SJSA1 (cell line): ENCODE data around the gene SYK. TPM values are rescaled to one million over a fixed set of nuclear protein-coding genes. Genes with fewer than 3 reads are reported as not detected.
"Not testable (repeated sequence)": the region's sequence is repeated elsewhere in the genome, so short reads cannot be mapped to it uniquely, and the experiment has no call there.

ENCODE experiments used
- DNase-seq, 2 experiments: peaks; one replicate each; pipeline ENCODE4 v3.0.0-alpha.2; 2015 to 2020; ENCODE audit warnings: low spot score in 2 of 2, low read depth in 1 of 2
- H3K27ac ChIP-seq: fragments of 250-450 bp; sonication (Bioruptor Pico); 2 replicates; pipeline ENCODE4 v1.5.1; 2020; ENCODE audit warnings: mild to moderate bottlenecking, moderate library complexity
- H3K27me3 ChIP-seq: fragments of 250-450 bp; sonication (Bioruptor Pico); replicated peaks from 2 replicates; pipeline ENCODE4 v1.5.1; 2020; ENCODE audit warnings: mild to moderate bottlenecking, moderate library complexity
- H3K36me3 ChIP-seq: fragments of 250-450 bp; sonication (Bioruptor Pico); 2 replicates; pipeline ENCODE4 v1.5.1; 2020; ENCODE audit warnings: mild to moderate bottlenecking
- H3K4me1 ChIP-seq: fragments of 250-450 bp; sonication (Bioruptor Pico); replicated peaks from 2 replicates; pipeline ENCODE4 v1.6.1; 2021; ENCODE audit warnings: mild to moderate bottlenecking
- H3K4me3 ChIP-seq: fragments of 250-450 bp; sonication (Bioruptor Pico); 2 replicates; pipeline ENCODE4 v1.5.1; 2020; ENCODE audit warnings: mild to moderate bottlenecking
- H3K9me3 ChIP-seq: fragments of 250-450 bp; sonication (Bioruptor Pico); replicated peaks from 2 replicates; pipeline ENCODE4 v1.5.1; 2020; ENCODE audit warnings: mild to moderate bottlenecking
- total RNA-seq: library from RNA; depleted of rRNA; stranded (reverse); fragments of >200 nt; shearing (Covaris generic); gene quantifications from 2 replicates; pipeline ENCODE4 v1.2.3, GENCODE V29; 2014

The SYK gene
- total RNA-seq, 1 experiment from 2014 or later, result not detected

DNA sequence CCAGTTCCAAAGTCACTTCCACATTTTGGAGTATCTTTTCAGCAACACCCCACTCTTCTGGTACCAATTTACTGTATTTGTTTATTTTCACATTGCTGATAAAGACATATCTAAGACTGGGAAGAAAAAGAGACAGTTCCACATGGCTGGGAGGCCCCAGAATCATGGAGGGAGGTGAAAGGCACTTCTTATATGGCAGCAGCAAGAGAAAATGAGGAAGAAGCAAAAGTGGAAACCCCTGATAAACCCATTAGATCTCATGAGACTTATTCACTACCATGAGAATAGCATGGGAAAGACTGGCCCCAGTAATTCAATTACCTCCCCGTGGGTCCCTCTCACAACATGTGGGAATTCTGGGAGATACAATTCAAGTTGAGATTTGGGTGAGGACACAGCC lies 19.6 kb downstream of the SYK start:
- H3K9me3 ChIP-seq, H3K36me3 ChIP-seq, H3K4me1 ChIP-seq, H3K27me3 ChIP-seq, H3K27ac ChIP-seq, DNase-seq, H3K4me3 ChIP-seq: not testable (repeated sequence)

DNA sequence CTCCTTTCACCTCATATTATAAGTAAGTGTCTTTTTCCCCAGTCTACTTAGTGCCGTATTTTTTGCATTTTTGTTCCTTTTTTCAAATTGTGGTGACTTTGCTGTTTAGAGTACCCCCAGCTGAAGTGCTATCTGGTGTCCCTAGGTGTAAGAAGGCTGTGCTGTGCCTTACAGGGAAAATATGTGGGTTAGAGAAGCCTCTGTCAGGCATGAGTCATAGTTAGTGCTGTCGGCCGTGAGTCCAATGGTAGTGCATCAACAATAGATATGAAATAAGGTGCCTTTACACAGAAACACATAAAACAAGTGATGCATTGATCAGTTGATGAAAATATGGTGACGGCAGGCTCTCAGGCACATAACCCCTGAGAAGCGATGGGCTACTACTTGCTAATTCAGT lies 20.1 kb downstream of the SYK start:
- H3K36me3 ChIP-seq, result no peaks in the 10 kb centered on the region
- no peaks in the 10 kb centered on the region for H3K4me1 ChIP-seq
- no peaks in the 10 kb centered on the region for H3K27me3 ChIP-seq
- H3K9me3 ChIP-seq, result no peaks in the 10 kb centered on the region
- no peak overlapping the region for H3K27ac ChIP-seq
- no peak for DNase-seq
- H3K4me3 ChIP-seq, result no peak overlapping the region

DNA sequence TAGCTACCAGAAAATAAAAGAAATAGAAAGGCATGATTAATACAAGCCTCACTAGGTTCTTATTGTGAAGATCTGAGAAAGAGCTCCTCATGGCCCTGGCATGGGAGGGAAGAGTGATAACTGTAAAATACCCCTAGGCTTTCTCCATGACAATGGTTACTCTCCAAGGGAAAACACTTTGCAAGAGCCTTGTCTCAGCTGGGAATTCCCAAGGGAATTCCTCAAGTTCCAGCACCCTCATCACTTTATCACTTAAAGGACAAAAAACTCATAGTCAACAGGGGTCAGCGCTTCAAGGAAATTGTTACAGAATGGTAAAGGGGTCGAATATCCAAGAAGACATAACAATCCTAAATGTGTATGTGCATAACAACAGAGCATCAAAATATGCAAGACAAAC lies 21.2 kb downstream of the SYK start:
- no peaks in the 10 kb centered on the region for H3K9me3 ChIP-seq
- H3K36me3 ChIP-seq, result no peaks in the 10 kb centered on the region
- H3K27me3 ChIP-seq, result no peaks in the 10 kb centered on the region
- H3K27ac ChIP-seq, result no peak overlapping the region
- no peak overlapping the region for H3K4me3 ChIP-seq
- H3K4me1 ChIP-seq, result no peaks in the 10 kb centered on the region
- DNase-seq, result no peak

DNA sequence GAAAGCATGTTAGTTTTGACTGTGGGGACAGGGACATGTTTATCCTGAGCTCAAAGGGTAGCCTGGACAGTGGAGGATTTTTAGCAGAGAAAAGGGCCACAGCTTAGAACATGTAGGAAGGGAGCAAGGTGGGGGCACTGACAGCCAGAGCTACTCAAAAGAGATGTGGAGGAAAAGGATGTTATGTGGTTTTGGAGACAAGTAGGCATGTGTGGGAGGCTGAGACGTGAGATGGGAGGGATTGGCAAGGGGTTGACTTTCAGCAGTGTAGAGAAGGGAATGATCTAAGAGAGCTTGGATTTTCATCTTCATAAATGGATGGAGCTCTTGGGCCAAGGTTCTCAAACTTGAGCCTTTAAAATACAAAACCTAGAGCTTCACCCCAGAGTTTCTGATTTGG lies 24.0 kb downstream of the SYK start:
- DNase-seq, result no peak
- H3K4me3 ChIP-seq, result no peak overlapping the region
- no peaks in the 10 kb centered on the region for H3K4me1 ChIP-seq
- H3K36me3 ChIP-seq, result no peaks in the 10 kb centered on the region
- no peak overlapping the region for H3K27ac ChIP-seq
- H3K9me3 ChIP-seq, result no peaks in the 10 kb centered on the region
- H3K27me3 ChIP-seq, result no peaks in the 10 kb centered on the region

DNA sequence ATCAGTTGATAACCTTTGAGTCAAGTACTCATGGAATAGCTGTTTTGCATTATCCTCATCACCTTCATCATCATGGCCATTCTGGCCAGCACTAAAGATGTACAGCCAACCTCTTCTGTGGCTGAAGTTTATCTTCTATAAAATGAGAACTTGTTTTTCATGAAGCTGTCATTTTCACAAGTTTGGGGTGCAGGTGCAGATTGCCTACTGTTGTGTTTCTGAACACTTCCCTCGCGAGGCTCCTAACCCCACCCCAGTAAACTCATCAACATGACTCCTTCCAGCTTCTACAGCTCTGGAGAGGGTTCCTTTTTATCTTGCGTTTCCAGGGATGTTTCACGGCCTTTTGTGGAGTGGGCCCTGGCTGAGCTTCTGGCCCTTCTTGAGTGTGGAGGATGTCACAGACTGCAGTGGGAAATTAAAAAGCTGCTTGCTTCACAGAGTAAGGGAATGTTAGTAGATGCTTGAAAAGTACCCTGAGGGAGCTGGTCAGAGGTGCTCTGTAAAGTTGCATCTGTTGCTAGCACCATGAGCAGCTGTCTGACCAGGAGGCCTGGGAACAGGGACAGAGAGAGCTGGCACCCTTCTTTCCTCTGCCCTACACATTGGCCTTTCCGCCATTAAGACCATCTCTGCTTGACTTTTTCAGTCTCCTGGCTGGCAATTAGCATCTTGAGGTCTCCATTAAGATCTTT lies 24.9 kb downstream of the SYK start:
- Histone ChIP-seq H3K36me3 (no peaks in the 10 kb centered on the region), H3K27ac (no peak overlapping the region), H3K27me3 (no peaks in the 10 kb centered on the region), H3K9me3 (no peaks in the 10 kb centered on the region), H3K4me1 (no peaks in the 10 kb centered on the region), H3K4me3 (no peak overlapping the region)
- DNase-seq, result no peak

DNA sequence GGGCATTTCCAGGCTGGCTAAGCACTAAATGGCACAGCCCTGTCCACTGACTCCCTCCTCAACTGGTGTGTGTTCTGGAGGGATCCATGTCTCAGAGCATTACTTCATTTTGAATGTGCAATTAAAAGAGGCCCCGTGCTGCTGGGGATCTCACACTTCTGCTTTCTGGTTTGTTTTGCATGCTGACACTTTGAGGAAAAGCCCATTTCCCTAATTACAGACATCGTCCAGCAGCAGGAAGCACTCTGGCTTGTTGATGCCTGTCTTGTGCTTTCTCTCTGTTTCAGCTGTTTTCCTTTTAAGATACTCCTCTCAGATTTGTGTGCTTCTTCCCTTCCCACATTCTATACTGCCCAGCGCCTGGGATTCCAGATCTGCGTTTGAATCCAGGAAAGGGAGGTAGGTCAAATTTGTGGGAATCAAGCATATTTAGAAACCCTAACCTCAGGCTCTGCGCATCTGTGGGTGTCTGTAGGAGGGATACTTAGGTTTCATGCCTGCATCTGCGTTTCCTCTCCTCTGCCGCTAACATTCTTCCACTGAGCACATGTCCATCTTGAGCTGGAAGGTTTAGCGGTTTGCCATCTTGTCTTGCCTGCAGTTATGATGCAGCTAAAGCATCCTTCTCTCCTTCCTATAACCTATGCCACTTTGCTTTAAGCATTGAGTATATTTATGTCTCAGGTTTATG lies 25.7 kb downstream of the SYK start:
- DNase-seq, result no peak
- Histone ChIP-seq H3K4me1 (no peaks in the 10 kb centered on the region), H3K4me3 (no peak overlapping the region), H3K27ac (no peak overlapping the region), H3K9me3 (no peaks in the 10 kb centered on the region), H3K36me3 (no peaks in the 10 kb centered on the region), H3K27me3 (no peaks in the 10 kb centered on the region)

DNA sequence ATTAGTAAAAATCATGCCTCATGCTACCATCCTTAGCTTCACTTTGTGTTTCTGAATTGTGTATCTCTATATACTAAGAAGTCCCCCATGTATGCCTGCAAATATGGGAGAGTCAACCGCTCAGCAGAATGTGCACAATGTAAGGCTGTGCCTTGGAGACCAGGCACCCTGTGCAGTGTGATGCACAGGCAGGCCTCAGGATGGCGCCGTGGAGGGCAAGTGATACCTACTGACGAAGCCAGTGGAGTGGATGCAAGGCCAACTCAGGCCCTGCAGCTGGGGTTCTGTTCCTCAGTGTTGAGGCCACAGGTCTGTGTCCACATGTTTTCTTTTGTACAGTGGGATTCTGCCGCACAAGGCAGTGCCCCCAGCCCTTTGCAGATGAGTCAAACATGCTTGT lies 28.4 kb downstream of the SYK start:
- H3K27ac ChIP-seq, result no peak overlapping the region

DNA sequence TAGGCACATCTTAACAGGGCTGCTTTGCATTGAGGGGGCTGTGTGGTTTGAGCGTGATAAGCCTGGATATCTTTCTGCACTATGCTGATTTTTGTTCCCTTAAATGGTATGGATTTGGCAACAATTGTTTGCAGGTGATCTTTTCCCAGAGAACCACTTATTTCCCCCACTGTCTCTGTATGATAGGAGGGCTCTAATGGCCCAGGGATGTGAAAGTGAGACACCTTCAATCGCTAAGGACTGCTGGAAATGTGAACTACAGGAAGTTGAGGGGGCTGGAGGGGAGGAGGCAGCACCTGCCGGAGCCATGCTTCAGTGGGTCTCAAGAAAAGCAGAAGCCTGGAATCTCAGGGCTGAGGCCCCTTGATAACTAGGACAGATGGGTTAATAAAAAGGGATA lies 29.4 kb downstream of the SYK start:
- no peak overlapping the region for H3K4me3 ChIP-seq
- H3K9me3 ChIP-seq, result no peaks in the 10 kb centered on the region
- no peaks in the 10 kb centered on the region for H3K27me3 ChIP-seq
- H3K27ac ChIP-seq, result no peak overlapping the region
- H3K4me1 ChIP-seq, result no peaks in the 10 kb centered on the region
- DNase-seq, result no peak
- H3K36me3 ChIP-seq, result no peaks in the 10 kb centered on the region

More for the DNA sequence above, 28.4 kb downstream of the SYK start:
- Histone ChIP-seq H3K27me3 (no peaks in the 10 kb centered on the region), H3K4me3 (no peak overlapping the region), H3K9me3 (no peaks in the 10 kb centered on the region), H3K4me1 (no peaks in the 10 kb centered on the region), H3K36me3 (no peaks in the 10 kb centered on the region)
- no peak for DNase-seq

DNA sequence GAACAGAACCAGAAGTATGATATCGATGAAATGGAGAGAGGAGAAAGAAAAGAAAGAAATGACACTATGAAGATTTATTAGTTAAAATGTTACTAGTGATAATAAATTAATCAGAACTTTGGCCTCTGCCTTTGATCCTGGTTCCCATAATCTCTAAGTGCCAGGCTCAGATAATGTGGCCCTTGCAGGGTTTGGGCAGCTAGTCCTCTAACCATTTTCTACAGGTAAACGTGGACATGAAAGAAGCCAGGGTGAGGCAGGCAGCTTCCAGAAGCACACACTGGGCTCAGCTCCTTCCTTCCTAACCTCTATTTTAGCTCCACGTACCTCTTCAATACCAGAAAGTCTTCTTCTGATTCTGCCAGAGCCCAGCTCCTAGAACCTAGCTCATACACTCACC lies 30.6 kb downstream of the SYK start:
- no peak overlapping the region for H3K4me3 ChIP-seq
- no peaks in the 10 kb centered on the region for H3K27me3 ChIP-seq
- H3K4me1 ChIP-seq, result no peaks in the 10 kb centered on the region

DNA sequence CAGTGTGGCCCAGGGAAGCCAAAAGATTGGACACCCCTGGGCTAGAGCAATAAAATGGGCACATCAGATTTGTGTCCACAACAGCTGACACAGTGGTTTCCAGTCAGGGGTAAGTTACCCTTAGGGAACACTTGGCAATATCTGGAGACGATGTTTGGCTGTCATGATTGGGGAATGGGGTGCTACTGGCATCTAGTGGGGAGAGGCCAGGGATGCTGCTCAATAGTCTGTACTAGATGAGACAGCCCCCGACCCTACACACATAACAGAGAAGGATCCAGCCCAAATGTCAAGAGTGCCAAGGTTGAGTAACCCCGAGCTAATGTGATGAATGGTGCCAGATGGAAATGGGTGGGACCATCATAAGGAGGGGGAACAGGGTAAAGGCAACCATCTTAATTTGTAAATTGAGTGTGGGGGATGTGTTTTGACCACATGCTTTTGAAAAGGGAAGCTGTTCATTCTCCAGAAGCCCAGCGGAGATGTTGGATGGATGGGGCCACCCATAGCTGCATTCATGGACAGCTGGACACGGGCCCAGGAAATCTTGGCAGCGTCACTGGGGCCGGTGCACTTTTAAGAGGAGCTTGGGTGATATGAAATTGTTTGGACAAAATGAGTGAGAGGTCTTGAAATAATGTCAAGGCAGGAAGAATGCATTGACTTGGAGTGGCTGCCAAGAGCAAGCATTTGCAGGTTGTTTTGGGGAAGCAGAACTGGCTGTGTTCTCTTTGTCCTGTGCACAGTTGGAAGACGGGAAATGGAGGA lies 33.4 kb downstream of the SYK start:
- H3K27me3 ChIP-seq, result no peaks in the 10 kb centered on the region
- no peaks in the 10 kb centered on the region for H3K9me3 ChIP-seq
- H3K4me3 ChIP-seq, result no peak overlapping the region
- no peaks in the 10 kb centered on the region for H3K36me3 ChIP-seq
- no peak for DNase-seq
- H3K27ac ChIP-seq, result no peak overlapping the region
- no peaks in the 10 kb centered on the region for H3K4me1 ChIP-seq

More for the DNA sequence above, 30.6 kb downstream of the SYK start:
- Histone ChIP-seq H3K27ac (no peak overlapping the region), H3K36me3 (no peaks in the 10 kb centered on the region), H3K9me3 (no peaks in the 10 kb centered on the region)
- DNase-seq, result no peak

DNA sequence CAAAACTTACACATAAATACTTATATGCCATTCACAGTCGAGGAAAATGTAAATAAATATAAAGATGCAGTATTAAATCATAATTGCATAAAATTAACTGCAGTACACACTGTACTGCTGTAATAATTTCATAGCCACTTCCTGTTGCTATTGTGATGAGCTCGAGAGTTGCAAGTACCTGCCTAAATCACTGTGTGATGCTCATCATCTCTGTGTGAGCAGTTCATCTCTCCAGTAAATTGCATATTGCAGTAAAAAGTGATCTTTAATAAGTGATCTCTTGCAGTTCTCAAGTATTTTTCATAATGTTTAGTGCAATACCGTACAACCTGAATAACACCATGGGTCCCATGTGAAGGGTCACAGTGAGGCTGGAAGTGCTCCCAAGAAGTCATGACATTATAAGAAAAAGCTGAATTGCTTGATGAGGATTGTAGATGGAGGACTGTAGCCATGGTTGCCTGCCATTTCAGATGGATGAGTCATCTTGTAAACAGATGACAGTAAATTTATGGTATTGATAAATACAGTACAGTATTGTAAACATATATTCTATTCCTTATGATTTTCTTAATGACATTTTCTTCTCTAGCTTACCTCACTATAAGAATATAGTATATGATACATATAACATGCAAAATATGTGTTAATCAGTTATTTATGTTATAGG lies 34.9 kb downstream of the SYK start:
- no peaks in the 10 kb centered on the region for H3K36me3 ChIP-seq

DNA sequence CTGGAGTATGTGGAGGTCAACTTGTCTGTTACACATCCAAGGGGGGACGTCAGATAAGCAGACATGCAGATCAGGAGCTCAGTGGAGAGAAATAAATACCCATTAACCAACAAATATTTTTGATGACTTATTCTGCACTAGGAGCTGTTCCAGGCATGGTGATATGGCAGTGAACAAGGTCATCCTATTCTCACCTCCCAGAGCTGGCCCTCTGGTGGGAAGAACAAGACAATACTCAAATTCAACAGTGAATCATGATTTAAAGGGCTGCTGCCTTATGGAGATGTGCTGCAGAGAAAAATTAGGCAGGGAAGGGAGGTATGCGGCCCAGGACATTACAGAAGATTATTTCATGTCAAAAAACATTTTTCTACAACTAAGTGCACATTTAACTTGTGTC lies 36.5 kb downstream of the SYK start:
- H3K4me3 ChIP-seq, result no peak overlapping the region

More for the DNA sequence above, 34.9 kb downstream of the SYK start:
- peaks cover 3% of the 10 kb centered on the region; the same call in 1 of the 2 replicates for H3K9me3 ChIP-seq
- no peaks in the 10 kb centered on the region for H3K27me3 ChIP-seq
- no peak for DNase-seq
- no peaks in the 10 kb centered on the region; the same call in 1 of the 2 replicates for H3K4me1 ChIP-seq
- no peak overlapping the region for H3K4me3 ChIP-seq
- H3K27ac ChIP-seq, result no peak overlapping the region

DNA sequence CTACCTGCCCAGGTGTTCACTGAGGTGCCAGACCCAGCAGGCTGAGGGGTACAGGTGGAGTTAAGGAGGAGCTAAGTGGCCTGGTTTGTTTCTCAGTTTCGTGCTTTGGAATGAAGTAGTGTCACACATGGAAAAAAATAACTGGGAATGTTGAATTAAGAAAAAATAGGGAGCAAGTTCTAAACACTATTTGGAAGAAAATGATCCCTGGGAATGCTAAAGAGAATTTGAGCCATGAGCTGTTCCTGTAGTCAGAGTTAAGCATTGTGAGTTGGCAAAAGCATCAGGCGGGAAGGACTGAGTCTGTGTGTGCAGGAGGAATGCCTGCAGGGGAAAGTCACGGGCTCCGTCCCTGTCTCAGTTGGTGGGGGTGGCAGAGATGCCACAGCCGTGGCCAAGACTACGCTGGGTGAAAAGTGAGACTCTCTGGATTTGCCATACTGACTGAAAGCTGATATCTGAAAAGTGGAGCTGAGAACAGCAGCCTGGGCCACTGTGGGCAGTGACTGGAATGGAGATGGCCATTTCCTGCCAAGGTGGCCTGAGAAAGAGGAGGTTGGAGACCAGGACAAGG lies 37.0 kb downstream of the SYK start:
- DNase-seq, result no peak
- no peaks in the 10 kb centered on the region for H3K36me3 ChIP-seq
- peaks cover 3% of the 10 kb centered on the region; the same call in 1 of the 2 replicates for H3K9me3 ChIP-seq

More for the DNA sequence above, 36.5 kb downstream of the SYK start:
- Histone ChIP-seq H3K27ac (no peak overlapping the region), H3K27me3 (no peaks in the 10 kb centered on the region), H3K36me3 (no peaks in the 10 kb centered on the region), H3K4me1 (peaks cover 3% of the 10 kb centered on the region; the same call in 1 of the 2 replicates), H3K9me3 (peaks cover 3% of the 10 kb centered on the region; the same call in 1 of the 2 replicates)
- DNase-seq, result no peak

More for the DNA sequence above, 37.0 kb downstream of the SYK start:
- Histone ChIP-seq H3K4me1 (peaks cover 3% of the 10 kb centered on the region; the same call in 1 of the 2 replicates), H3K27ac (no peak overlapping the region), H3K27me3 (no peaks in the 10 kb centered on the region), H3K4me3 (no peak overlapping the region)
